Measurements from ENCODE around the gene VPS41.

VPS41 gene

GRCh38 chr7:38716397-38716796, 192.6 kb downstream of the VPS41 start:
- DNase-seq, result no peak

DNA sequence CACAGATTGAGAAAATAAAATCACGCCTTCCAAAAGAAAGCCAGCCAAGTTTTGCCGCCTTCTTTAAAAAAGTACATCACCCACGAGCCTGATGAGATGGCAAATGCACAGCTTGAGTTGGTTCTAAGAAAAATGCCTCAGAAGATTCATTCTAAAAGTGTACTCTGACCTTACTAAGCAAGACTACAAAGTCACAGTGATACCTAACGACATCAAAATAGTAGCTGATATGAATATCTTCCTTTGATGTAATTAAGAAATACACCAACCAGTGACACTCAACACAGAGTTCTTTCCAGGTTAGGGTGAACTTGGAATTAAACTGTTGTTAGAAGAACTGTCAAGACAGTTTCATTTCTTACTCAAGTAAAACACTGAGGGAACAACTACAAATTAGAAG, 199.9 kb downstream of the VPS41 start:
- DNase-seq, result no peak

- DNase-seq, result no peak
Observed at GRCh38 chr7:38704751-38705150, 204.2 kb downstream of the VPS41 start.

- DNase-seq, result no peak
Observed at GRCh38 chr7:38704041-38704547, 204.9 kb downstream of the VPS41 start.

DNA sequence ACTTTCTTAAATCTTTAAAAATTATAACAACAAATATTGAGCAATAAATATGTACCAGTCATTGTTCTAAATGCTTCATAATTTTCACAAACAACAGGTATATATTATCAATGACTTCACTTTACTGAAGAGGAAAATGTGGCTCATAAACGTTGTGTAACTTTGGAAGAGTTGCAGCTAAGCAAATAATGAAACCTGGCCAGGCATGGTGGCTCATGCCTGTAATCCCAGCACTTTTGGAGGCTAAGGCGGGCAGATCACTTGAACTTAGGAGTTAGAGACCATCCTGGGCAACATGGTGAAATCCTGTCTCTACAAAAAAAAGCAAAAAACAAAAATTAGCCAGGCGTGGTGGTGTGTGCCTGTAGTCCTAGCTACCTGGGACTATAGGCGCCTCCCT, 205.9 kb downstream of the VPS41 start:
- DNase-seq, result no peak

- DNase-seq, result no peak
Observed at GRCh38 chr7:38702002-38702535, 206.9 kb downstream of the VPS41 start.

DNA sequence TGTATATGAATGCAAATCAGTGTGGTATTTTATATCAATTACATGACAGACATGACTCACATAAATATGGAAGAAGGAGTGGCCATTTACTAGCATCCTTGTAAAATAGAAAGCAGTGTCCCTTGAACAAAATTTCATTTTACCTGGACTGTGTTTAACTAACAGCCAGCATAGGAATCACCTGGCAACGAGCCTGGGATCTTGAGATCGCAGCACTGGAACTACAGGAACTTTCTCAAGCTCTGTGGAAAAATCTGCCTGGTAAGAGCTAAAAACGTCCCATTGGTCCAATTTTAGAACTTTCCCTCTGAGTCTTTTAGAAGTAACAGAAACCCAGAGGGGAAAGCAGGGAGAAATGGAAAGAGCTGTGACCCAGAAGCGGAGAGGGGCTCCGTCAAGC, 208.9 kb downstream of the VPS41 start:
- DNase-seq, result no peak

- DNase-seq, result no peak
Observed at GRCh38 chr7:38699471-38699870, 209.5 kb downstream of the VPS41 start.

DNA sequence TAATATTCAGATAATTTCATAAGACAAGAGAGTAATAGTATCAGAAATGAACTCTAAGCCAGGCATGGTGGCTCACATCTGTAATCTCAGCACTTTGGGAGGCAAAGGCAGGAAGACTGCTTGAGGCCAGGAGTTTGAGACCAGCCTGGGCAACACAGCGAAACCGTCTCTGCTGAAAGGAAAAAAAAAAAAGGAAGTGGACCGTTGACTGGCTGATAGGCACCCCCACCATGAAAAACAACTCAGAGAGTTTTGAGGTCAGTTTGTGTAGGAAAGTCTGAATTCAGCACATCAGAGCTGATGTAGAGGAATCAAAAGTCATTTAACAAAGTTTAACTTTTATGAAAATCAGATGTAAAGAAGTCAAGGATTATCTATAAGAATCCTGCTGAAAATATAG, 214.7 kb downstream of the VPS41 start:
- no peak for DNase-seq

GRCh38 chr7:38686888-38687287, 222.1 kb downstream of the VPS41 start:
- DNase-seq, result no peak

DNA sequence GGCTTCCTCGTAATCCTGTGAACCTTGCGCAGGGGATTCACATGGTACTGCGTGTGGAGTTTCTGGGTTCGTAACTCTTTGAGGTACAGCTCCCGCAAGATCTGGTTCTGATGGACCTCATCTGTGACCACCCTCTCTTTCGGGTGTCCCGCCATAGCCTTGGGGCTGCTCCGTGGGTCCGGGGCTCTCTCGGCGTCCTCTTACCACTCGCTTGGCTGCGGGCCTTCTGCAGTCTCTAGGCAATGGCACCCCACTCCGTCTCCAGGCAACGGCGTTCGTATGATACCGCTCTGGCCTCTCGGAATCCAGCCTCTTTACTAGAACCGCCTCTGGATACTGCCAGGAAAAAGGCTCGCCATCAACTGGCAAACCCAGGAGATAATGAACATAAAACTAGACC, 223.1 kb downstream of the VPS41 start:
- DNase-seq, result no peak

DNA sequence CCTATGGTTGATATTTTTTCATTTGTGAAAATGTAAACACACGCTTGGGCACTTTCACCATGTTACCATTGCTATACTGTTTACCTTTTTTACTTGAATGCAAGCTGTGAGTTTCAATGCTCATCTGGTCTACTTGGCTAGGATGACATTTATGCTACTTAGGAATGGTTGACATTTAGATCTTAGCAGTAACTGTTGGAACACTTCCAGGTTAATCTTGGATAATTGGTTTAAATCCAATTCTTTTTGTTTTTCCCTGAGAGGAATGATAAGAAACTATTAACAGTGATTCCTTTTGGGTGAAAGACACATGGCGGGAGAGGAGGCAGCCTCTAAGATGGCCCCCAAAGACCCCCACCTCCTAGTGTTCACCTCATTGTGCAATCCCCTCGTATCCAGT, 226.4 kb downstream of the VPS41 start:
- no peak for DNase-seq

DNA sequence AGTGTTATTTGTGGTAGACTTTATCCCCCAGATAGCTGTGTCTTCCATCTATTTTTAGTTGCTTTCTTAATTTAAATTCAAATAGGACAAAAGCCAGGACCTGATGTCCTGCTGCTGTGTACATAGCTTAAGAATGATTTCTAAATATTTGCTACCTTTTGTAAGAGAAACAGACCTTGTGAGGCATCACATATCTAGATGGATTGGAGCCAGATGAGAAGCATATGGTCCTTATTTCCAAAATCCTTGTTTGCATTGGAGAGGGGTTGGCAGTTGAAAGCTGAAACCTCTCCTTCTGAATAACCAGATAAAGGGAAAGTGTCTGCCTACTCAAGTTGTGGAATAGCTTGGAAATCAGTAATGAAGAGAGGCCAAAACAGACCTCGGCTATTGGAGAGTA, 227.1 kb downstream of the VPS41 start:
- peak; percentile 38 for DNase-seq

GRCh38 chr7:38679419-38679818, 229.6 kb downstream of the VPS41 start:
- DNase-seq, result no peak

DNA sequence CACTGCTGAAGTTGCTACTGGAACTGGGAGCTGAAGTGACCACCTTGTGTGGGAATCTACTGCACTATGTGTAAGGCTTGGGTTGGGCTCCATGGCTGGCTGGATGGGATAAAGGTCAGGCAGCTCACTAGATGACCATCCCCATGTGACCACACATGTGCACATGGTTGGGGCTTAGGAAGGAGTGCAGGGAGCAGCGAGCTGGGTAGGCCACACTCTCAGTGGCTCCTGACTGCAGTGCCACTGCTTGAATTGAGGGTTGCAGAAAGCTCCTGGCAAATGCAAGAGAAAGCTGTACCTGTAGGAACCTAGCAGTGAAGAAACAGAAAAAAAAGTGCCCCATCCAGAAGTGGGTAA, 230.3 kb downstream of the VPS41 start:
- no peak for DNase-seq

- DNase-seq, result no peak
Observed at GRCh38 chr7:38677981-38678697, 230.9 kb downstream of the VPS41 start.

DNA sequence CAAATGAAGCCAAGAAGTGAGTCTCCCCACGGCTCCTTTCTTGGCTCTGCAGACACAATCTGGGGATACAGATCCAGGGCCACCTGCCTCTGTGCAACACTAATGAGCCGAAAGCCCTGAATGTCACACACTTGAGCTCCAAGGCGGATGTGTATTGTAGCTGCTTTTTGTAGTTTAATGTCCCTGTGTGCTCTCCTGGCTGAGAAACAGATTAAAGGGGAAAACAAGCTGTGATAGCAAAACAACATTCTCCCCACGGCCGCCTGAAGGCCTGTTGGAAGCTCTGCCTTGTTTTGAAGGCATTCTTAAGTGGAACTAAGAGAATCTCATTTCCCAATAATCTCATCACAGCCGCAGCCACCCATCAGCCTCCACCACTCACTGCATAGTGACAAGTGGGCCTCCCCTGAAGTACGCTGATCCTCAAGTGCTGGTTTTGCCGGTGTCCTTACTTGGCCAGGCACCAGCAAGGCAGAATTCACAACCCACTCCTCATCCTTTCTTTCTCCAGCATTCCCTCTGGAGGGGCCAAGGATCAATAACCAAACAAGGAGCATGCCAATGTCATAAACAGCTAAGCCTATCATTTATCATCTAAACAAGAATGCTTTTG, 233.4 kb downstream of the VPS41 start:
- peak; percentile 47 for DNase-seq

DNA sequence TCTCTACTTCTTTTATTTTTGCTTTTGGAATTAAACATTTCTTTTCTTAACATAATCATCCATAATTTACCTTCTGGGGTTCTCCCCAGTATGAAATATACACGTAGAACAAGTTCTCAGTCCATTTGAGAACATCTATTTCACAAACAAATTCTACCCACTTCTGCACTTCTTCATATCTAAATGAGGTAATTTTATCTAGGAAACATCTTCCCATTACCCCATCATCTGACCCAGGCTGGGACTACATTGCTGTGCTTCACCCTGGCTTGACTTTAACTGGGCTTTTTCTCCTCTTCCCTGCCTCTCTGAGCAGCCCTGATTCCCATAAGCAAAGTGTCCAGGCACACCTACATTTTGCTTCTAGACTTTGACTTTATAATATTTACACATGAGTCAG, 234.5 kb downstream of the VPS41 start:
- no peak for DNase-seq

- no peak for DNase-seq
Observed at GRCh38 chr7:38673795-38674194, 235.2 kb downstream of the VPS41 start.
